HL-60 (cell line): ENCODE measurements around the gene STX12.
"Not testable (repeated sequence)": the region's sequence is repeated elsewhere in the genome, so short reads cannot be mapped to it uniquely, and the experiment has no call there.

Experiments
- CTCF ChIP-seq: IDR thresholded peaks from one replicate; pipeline ENCODE4 v1.5.1; 2011; ENCODE audit warnings: low read length, control low read depth, inconsistent platforms; ENCODE audit not compliant: insufficient read depth
- TF ChIP-seq, protein P1 (sequence below): IDR thresholded peaks from 2 replicates; pipeline ENCODE4 v1.6.1; 2012; ENCODE audit warnings: low read depth; ENCODE audit not compliant: insufficient replicate concordance

DNA sequence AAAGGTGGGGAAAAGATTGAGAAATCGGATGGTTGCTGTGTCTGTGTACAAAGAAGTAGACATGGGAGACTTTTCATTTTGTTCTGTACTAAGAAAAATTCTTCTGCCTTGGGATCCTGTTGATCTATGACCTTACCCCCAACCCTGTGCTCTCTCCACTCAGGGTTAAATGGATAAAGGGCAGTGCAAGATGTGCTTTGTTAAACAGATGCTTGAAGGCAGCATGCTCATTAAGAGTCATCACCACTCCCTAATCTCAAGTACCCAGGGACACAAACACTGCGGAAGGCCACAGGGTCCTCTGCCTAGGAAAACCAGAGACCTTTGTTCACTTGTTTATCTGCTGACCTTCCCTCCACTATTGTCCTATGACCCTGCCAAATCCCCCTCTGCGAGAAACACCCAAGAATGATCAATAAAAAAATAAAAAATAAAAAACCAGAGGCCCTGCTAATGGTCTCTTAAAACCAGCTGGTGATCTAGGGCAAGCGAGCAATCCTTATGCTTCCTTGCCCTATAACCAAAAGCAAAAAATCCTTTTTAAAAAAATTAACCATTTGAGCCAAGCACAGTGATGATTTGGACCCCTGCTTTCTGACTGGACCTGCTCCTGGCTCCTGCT lies 56.4 kb downstream of the STX12 start:
- TF ChIP-seq CTCF: not testable (repeated sequence)
- TF ChIP-seq, protein P1, sequence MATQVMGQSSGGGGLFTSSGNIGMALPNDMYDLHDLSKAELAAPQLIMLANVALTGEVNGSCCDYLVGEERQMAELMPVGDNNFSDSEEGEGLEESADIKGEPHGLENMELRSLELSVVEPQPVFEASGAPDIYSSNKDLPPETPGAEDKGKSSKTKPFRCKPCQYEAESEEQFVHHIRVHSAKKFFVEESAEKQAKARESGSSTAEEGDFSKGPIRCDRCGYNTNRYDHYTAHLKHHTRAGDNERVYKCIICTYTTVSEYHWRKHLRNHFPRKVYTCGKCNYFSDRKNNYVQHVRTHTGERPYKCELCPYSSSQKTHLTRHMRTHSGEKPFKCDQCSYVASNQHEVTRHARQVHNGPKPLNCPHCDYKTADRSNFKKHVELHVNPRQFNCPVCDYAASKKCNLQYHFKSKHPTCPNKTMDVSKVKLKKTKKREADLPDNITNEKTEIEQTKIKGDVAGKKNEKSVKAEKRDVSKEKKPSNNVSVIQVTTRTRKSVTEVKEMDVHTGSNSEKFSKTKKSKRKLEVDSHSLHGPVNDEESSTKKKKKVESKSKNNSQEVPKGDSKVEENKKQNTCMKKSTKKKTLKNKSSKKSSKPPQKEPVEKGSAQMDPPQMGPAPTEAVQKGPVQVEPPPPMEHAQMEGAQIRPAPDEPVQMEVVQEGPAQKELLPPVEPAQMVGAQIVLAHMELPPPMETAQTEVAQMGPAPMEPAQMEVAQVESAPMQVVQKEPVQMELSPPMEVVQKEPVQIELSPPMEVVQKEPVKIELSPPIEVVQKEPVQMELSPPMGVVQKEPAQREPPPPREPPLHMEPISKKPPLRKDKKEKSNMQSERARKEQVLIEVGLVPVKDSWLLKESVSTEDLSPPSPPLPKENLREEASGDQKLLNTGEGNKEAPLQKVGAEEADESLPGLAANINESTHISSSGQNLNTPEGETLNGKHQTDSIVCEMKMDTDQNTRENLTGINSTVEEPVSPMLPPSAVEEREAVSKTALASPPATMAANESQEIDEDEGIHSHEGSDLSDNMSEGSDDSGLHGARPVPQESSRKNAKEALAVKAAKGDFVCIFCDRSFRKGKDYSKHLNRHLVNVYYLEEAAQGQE: not testable (repeated sequence)
